Activated naive CD4-positive, alpha-beta T cell treated with anti-CD3 and anti-CD28 coated beads, Interleukin-2, amount 50 U/mL, for 24 hours (primary cell): ENCODE measurements around the gene TIAM2.
"Not testable (repeated sequence)": the region's sequence is repeated elsewhere in the genome, so short reads cannot be mapped to it uniquely, and the experiment has no call there.

Experiments used
- H3K27ac Mint-ChIP-seq: one replicate; pipeline ENCODE4 v1.8.0; 2021; ENCODE audit warnings: mild to moderate bottlenecking, mixed read lengths
- H3K27me3 Mint-ChIP-seq: one replicate; pipeline ENCODE4 v1.8.0; 2021; ENCODE audit warnings: mixed read lengths
- H3K36me3 Mint-ChIP-seq: one replicate; pipeline ENCODE4 v1.8.0; 2021; ENCODE audit warnings: mixed read lengths
- H3K4me1 Mint-ChIP-seq: one replicate; pipeline ENCODE4 v1.8.0; 2021; ENCODE audit warnings: mixed read lengths
- H3K4me3 Mint-ChIP-seq: one replicate; pipeline ENCODE4 v1.8.0; 2021; ENCODE audit warnings: mild to moderate bottlenecking, mixed read lengths
- H3K9me3 Mint-ChIP-seq: one replicate; pipeline ENCODE4 v1.8.0; 2021; ENCODE audit warnings: mixed read lengths

TIAM2 gene

GRCh38 chr6:154995254-154996015 is at the start of gene TIAM2:
TSS of gene TIAM2 (plus strand) at chr6:154995315. CDS start at chr6:155129224, 133,909 bp downstream.
- no peak within 1 kb of the TSS for H3K27ac Mint-ChIP-seq
- H3K4me1 Mint-ChIP-seq, result peaks cover 10% of the 10 kb centered on the region
- peaks cover 13% of the 10 kb centered on the region for H3K27me3 Mint-ChIP-seq
- peak within 1 kb of the TSS; percentile 57 for H3K4me3 Mint-ChIP-seq
- no peaks in the 10 kb centered on the region for H3K36me3 Mint-ChIP-seq
- no peaks in the 10 kb centered on the region for H3K9me3 Mint-ChIP-seq

- peaks cover 17% of the 10 kb centered on the region for H3K36me3 Mint-ChIP-seq
- no peaks in the 10 kb centered on the region for H3K27me3 Mint-ChIP-seq
- peaks cover 26% of the 10 kb centered on the region for H3K4me1 Mint-ChIP-seq
- H3K4me3 Mint-ChIP-seq, result no peak overlapping the region
- no peaks in the 10 kb centered on the region for H3K9me3 Mint-ChIP-seq
- no peak overlapping the region for H3K27ac Mint-ChIP-seq
These were observed 44.2 kb upstream of the TIAM2 start for GRCh38 chr6:154950979-154951344.

- Mint-ChIP-seq H3K9me3 (no peaks in the 10 kb centered on the region), H3K4me1 (peaks cover 26% of the 10 kb centered on the region), H3K27me3 (no peaks in the 10 kb centered on the region), H3K4me3 (peak overlapping the region; percentile 59), H3K36me3 (peaks cover 17% of the 10 kb centered on the region), H3K27ac (peak overlapping the region; percentile 85)
These were observed 43.5 kb upstream of the TIAM2 start for GRCh38 chr6:154951345-154952200.

- no peaks in the 10 kb centered on the region for H3K9me3 Mint-ChIP-seq
- peaks cover 26% of the 10 kb centered on the region for H3K4me1 Mint-ChIP-seq
- no peak overlapping the region for H3K4me3 Mint-ChIP-seq
These were observed 41.5 kb upstream of the TIAM2 start for GRCh38 chr6:154953644-154954043.

GRCh38 chr6:154954347-154954746 is 40.8 kb upstream of the TIAM2 start:
- Mint-ChIP-seq H3K36me3 (peaks cover 7% of the 10 kb centered on the region), H3K9me3 (no peaks in the 10 kb centered on the region), H3K4me3 (no peak overlapping the region), H3K27ac (no peak overlapping the region), H3K27me3 (no peaks in the 10 kb centered on the region), H3K4me1 (peaks cover 26% of the 10 kb centered on the region)

More at GRCh38 chr6:154953644-154954043, 41.5 kb upstream of the TIAM2 start:
- H3K27ac Mint-ChIP-seq, result no peak overlapping the region
- H3K36me3 Mint-ChIP-seq, result peaks cover 12% of the 10 kb centered on the region
- H3K27me3 Mint-ChIP-seq, result no peaks in the 10 kb centered on the region

GRCh38 chr6:154956771-154957522 is 38.2 kb upstream of the TIAM2 start:
- H3K4me3 Mint-ChIP-seq, result no peak overlapping the region
- H3K27ac Mint-ChIP-seq, result no peak overlapping the region
- no peaks in the 10 kb centered on the region for H3K27me3 Mint-ChIP-seq
- H3K4me1 Mint-ChIP-seq, result peaks cover 10% of the 10 kb centered on the region
- H3K36me3 Mint-ChIP-seq, result peaks cover 8% of the 10 kb centered on the region
- H3K9me3 Mint-ChIP-seq, result no peaks in the 10 kb centered on the region

GRCh38 chr6:154958469-154958868 is 36.6 kb upstream of the TIAM2 start:
- H3K4me1 Mint-ChIP-seq, result peaks cover 4% of the 10 kb centered on the region
- no peaks in the 10 kb centered on the region for H3K27me3 Mint-ChIP-seq
- H3K9me3 Mint-ChIP-seq, result no peaks in the 10 kb centered on the region
- peaks cover 8% of the 10 kb centered on the region for H3K36me3 Mint-ChIP-seq
- no peak overlapping the region for H3K27ac Mint-ChIP-seq
- no peak overlapping the region for H3K4me3 Mint-ChIP-seq

- H3K4me1 Mint-ChIP-seq, result peaks cover 4% of the 10 kb centered on the region
- no peak overlapping the region for H3K27ac Mint-ChIP-seq
- H3K4me3 Mint-ChIP-seq, result no peak overlapping the region
- H3K9me3 Mint-ChIP-seq, result no peaks in the 10 kb centered on the region
- peaks cover 8% of the 10 kb centered on the region for H3K36me3 Mint-ChIP-seq
- H3K27me3 Mint-ChIP-seq, result no peaks in the 10 kb centered on the region
These were observed 34.7 kb upstream of the TIAM2 start for GRCh38 chr6:154960299-154960843.

GRCh38 chr6:154960854-154961530 is 34.1 kb upstream of the TIAM2 start:
- Mint-ChIP-seq H3K36me3 (peaks cover 7% of the 10 kb centered on the region), H3K4me3 (no peak overlapping the region), H3K4me1 (peaks cover 4% of the 10 kb centered on the region), H3K9me3 (no peaks in the 10 kb centered on the region), H3K27ac (no peak overlapping the region), H3K27me3 (no peaks in the 10 kb centered on the region)

GRCh38 chr6:154962753-154963152 is 32.4 kb upstream of the TIAM2 start:
- Mint-ChIP-seq H3K27ac (peak overlapping the region; percentile 15), H3K9me3 (no peaks in the 10 kb centered on the region), H3K36me3 (peaks cover 6% of the 10 kb centered on the region), H3K27me3 (no peaks in the 10 kb centered on the region), H3K4me3 (no peak overlapping the region), H3K4me1 (peaks cover 4% of the 10 kb centered on the region)

- H3K4me1 Mint-ChIP-seq, result not testable (repeated sequence)
These were observed 28.9 kb upstream of the TIAM2 start for GRCh38 chr6:154966065-154966770.

GRCh38 chr6:154969796-154970195 is 25.3 kb upstream of the TIAM2 start:
- Mint-ChIP-seq H3K36me3 (no peaks in the 10 kb centered on the region), H3K27ac (no peak overlapping the region), H3K4me3 (no peak overlapping the region), H3K9me3 (no peaks in the 10 kb centered on the region), H3K27me3 (no peaks in the 10 kb centered on the region), H3K4me1 (no peaks in the 10 kb centered on the region)

More at GRCh38 chr6:154966065-154966770, 28.9 kb upstream of the TIAM2 start:
- not testable (repeated sequence) for H3K27me3 Mint-ChIP-seq, H3K4me3 Mint-ChIP-seq, H3K9me3 Mint-ChIP-seq, H3K36me3 Mint-ChIP-seq, H3K27ac Mint-ChIP-seq

- H3K27me3 Mint-ChIP-seq, result no peaks in the 10 kb centered on the region
- H3K4me1 Mint-ChIP-seq, result no peaks in the 10 kb centered on the region
- H3K9me3 Mint-ChIP-seq, result no peaks in the 10 kb centered on the region
- no peak overlapping the region for H3K27ac Mint-ChIP-seq
- H3K36me3 Mint-ChIP-seq, result no peaks in the 10 kb centered on the region
- no peak overlapping the region for H3K4me3 Mint-ChIP-seq
These were observed 20.5 kb upstream of the TIAM2 start for GRCh38 chr6:154974485-154975149.

- no peaks in the 10 kb centered on the region for H3K36me3 Mint-ChIP-seq
- peaks cover 7% of the 10 kb centered on the region for H3K4me1 Mint-ChIP-seq
- no peak overlapping the region for H3K4me3 Mint-ChIP-seq
- no peaks in the 10 kb centered on the region for H3K9me3 Mint-ChIP-seq
- no peak overlapping the region for H3K27ac Mint-ChIP-seq
- no peaks in the 10 kb centered on the region for H3K27me3 Mint-ChIP-seq
These were observed 17.5 kb upstream of the TIAM2 start for GRCh38 chr6:154977588-154977987.
